ENCODE data around the gene PARD3.

Gene PARD3

GRCh38 chr10:34320265-34320664, 494.8 kb downstream of the PARD3 start:
- DNase-seq: no peak

- no peak for DNase-seq
Measured at GRCh38 chr10:34319197-34319846, 495.8 kb downstream of the PARD3 start.

GRCh38 chr10:34316154-34316553, 498.9 kb downstream of the PARD3 start:
- DNase-seq: no peak

GRCh38 chr10:34314457-34314856, 500.6 kb downstream of the PARD3 start:
- no peak for DNase-seq

GRCh38 chr10:34313888-34314287, 501.2 kb downstream of the PARD3 start:
- no peak for DNase-seq

- DNase-seq: no peak
Measured at GRCh38 chr10:34313353-34313752, 501.7 kb downstream of the PARD3 start.

GRCh38 chr10:34311679-34312078, 503.4 kb downstream of the PARD3 start:
- DNase-seq: no peak

GRCh38 chr10:34310234-34310633, 504.9 kb downstream of the PARD3 start:
- DNase-seq: no peak

GRCh38 chr10:34305189-34305588, 509.9 kb downstream of the PARD3 start:
- peak in 2 of 56 donors; percentile 7 to 29 for DNase-seq

- DNase-seq: no peak
Measured at GRCh38 chr10:34303022-34303421, 512.1 kb downstream of the PARD3 start.

- peak in 24 of 56 donors; percentile 1 to 57 (median 26) for DNase-seq
Measured at GRCh38 chr10:34299105-34299611, 515.9 kb downstream of the PARD3 start.

- no peak for DNase-seq
Measured at GRCh38 chr10:34298346-34298818, 516.7 kb downstream of the PARD3 start.

GRCh38 chr10:34297541-34298345, 517.4 kb downstream of the PARD3 start:
- DNase-seq: no peak

GRCh38 chr10:34295142-34295548, 520.0 kb downstream of the PARD3 start:
- DNase-seq: no peak

GRCh38 chr10:34294137-34294536, 521.0 kb downstream of the PARD3 start:
- no peak for DNase-seq

GRCh38 chr10:34292675-34293074, 522.4 kb downstream of the PARD3 start:
- no peak for DNase-seq

- DNase-seq: no peak
Measured at GRCh38 chr10:34292194-34292565, 522.9 kb downstream of the PARD3 start.

GRCh38 chr10:34291466-34292193, 523.5 kb downstream of the PARD3 start:
- no peak for DNase-seq

- DNase-seq: no peak
Measured at GRCh38 chr10:34290412-34291081, 524.5 kb downstream of the PARD3 start.

GRCh38 chr10:34288634-34289033, 526.5 kb downstream of the PARD3 start:
- peak in 1 of 56 donors; percentile 9 for DNase-seq

- peak in 1 of 56 donors; percentile 9 for DNase-seq
Measured at GRCh38 chr10:34286136-34286739, 528.9 kb downstream of the PARD3 start.
